HG02884 (cell line): Measurements from ENCODE around the gene PTPRT.
"Not testable (repeated sequence)": the region's sequence is repeated elsewhere in the genome, so short reads cannot be mapped to it uniquely, and the experiment has no call there.

Source experiments
- ATAC-seq: cut with Tn5 transposase; IDR thresholded peaks from one replicate; pipeline ENCODE4 v1.9.1; 2021; ENCODE audit warnings: mild to moderate bottlenecking, moderate library complexity; ENCODE audit not compliant: unreplicated experiment

The PTPRT gene

GRCh38 chr20:42259389-42259788 lies 930.3 kb downstream of the PTPRT start:
- ATAC-seq: no peak

- ATAC-seq: no peak
These were observed 931.0 kb downstream of the PTPRT start for GRCh38 chr20:42258564-42259302.

- no peak for ATAC-seq
These were observed 933.9 kb downstream of the PTPRT start for GRCh38 chr20:42255821-42256220.

- no peak for ATAC-seq
These were observed 935.0 kb downstream of the PTPRT start for GRCh38 chr20:42254673-42255072.

GRCh38 chr20:42252116-42252515 lies 937.6 kb downstream of the PTPRT start:
- ATAC-seq: no peak

GRCh38 chr20:42218621-42219374 lies 970.9 kb downstream of the PTPRT start:
- ATAC-seq: no peak

- ATAC-seq: no peak
These were observed 975.6 kb downstream of the PTPRT start for GRCh38 chr20:42214074-42214473.

- ATAC-seq: no peak
These were observed 977.3 kb downstream of the PTPRT start for GRCh38 chr20:42212391-42212790.

- not testable (repeated sequence) for ATAC-seq
These were observed 983.1 kb downstream of the PTPRT start for GRCh38 chr20:42206557-42206956.

GRCh38 chr20:42204109-42204660 lies 985.5 kb downstream of the PTPRT start:
- ATAC-seq: no peak

GRCh38 chr20:42197599-42197998 lies 992.1 kb downstream of the PTPRT start:
- no peak for ATAC-seq

GRCh38 chr20:42193119-42193518 lies 996.6 kb downstream of the PTPRT start:
- no peak for ATAC-seq

- ATAC-seq: no peak
These were observed 997.4 kb downstream of the PTPRT start for GRCh38 chr20:42192321-42192720.

- ATAC-seq: no peak
These were observed 998.4 kb downstream of the PTPRT start for GRCh38 chr20:42191140-42191860.

- ATAC-seq: no peak
These were observed 999.6 kb downstream of the PTPRT start for GRCh38 chr20:42190084-42190483.

GRCh38 chr20:42186337-42186736 lies 1003.4 kb downstream of the PTPRT start:
- no peak for ATAC-seq

- no peak for ATAC-seq
These were observed 1006.6 kb downstream of the PTPRT start for GRCh38 chr20:42183147-42183546.

GRCh38 chr20:42181064-42181463 lies 1008.6 kb downstream of the PTPRT start:
- no peak for ATAC-seq

- ATAC-seq: no peak
These were observed 1009.9 kb downstream of the PTPRT start for GRCh38 chr20:42179768-42180167.

GRCh38 chr20:42173440-42173839 lies 1016.3 kb downstream of the PTPRT start:
- no peak for ATAC-seq

GRCh38 chr20:42164121-42164890 lies 1025.4 kb downstream of the PTPRT start:
- no peak for ATAC-seq
